ENCODE measurements around the gene B3GALT6.
A peak's percentile ranks its signal among the peaks of the same experiment; 100 is the strongest.

B3GALT6 gene

DNA sequence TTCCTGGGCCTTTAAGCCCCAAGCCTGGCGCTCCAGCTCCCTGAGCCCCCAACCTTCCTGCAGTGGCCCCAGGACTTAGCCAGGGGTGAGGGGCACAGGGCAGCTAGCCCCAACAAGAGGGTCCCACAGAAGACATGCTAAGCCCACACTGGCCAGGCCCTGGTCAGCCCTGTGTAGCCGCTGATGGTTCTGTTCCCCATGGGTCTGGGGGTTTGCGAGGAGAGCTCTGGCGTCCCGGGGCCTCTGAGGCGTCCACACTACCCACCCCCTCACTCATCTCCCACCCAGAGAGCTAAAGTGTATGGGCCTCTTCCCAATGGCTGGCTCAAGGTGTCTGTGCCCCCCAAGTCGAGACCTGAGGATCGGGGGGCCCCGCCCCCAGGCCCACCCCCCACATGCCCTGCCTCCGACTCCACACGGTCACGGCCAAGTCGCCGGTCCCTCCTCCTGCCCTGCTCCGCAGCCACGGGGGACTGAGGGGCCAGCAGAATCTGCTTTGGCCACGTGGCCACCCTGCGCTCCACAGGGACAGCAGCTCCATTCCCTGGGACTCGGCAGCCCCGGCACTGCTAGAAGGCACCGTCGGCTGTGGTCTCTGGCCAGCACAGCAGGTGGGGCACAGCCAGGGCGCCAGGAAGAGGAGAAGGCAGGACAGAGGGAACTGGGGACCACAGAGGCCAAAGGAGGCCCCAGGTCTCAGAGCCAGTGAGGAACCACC is 33.5 kb upstream of the B3GALT6 start:
- DNase-seq (ENCODE audit: low spot score): no peak
- TF ChIP-seq, protein P1, sequence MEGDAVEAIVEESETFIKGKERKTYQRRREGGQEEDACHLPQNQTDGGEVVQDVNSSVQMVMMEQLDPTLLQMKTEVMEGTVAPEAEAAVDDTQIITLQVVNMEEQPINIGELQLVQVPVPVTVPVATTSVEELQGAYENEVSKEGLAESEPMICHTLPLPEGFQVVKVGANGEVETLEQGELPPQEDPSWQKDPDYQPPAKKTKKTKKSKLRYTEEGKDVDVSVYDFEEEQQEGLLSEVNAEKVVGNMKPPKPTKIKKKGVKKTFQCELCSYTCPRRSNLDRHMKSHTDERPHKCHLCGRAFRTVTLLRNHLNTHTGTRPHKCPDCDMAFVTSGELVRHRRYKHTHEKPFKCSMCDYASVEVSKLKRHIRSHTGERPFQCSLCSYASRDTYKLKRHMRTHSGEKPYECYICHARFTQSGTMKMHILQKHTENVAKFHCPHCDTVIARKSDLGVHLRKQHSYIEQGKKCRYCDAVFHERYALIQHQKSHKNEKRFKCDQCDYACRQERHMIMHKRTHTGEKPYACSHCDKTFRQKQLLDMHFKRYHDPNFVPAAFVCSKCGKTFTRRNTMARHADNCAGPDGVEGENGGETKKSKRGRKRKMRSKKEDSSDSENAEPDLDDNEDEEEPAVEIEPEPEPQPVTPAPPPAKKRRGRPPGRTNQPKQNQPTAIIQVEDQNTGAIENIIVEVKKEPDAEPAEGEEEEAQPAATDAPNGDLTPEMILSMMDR (IDR thresholded peaks at IDR 0.05; ENCODE audit: extremely low read depth, missing control alignments): no peak

GRCh38 chr1:1199141-1199960 is 32.7 kb upstream of the B3GALT6 start:
- TF ChIP-seq, protein P1 (IDR thresholded peaks at IDR 0.05; ENCODE audit: extremely low read depth, missing control alignments): no peak
- DNase-seq (ENCODE audit: low spot score): no peak

DNA sequence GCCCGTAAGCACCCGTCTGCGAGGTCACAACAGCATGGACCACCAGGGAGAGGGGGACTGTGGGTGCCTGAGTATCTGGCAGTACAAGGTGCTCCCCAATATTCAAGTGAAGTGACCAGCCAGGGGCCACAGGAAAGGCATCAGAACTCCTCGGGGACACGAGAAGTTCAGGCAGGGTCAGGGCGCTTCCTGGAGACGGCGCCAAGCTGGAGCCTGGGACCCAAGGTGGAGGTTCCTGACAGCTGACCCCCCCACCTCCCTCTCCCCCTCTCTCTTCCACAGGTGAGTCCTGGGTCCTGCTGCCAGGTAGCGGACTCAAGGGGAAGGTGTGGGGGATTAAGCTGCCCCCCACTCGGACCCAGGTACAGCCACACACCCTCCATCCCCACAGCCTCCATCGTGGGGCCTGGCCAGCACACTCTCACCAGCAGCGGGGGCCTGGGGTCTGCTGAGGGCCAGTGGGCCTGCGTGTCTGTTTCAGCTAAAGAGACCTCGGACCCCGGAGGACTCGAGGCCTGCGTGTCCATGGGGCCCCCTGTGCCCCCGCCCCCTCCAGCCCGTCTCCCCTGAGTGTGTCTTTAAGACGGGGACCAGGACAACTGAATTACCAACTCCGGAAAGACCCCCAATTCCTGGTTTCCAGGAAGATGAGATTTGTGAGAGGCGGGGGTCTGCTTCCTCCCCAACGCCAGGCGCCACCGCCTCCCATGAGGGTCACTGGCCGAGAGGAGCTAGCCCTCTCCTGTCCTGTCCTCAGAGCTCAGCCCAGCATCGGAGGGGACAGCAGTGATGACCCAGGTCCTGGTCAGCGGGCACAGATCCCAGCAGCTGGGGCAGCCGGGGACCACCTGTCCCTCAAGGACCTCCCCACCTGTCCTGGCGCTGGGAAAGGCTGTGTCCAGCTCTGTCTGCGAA is 31.8 kb upstream of the B3GALT6 start:
- TF ChIP-seq, protein P1 (IDR thresholded peaks at IDR 0.05; ENCODE audit: extremely low read depth, missing control alignments): no peak
- no peak for DNase-seq (ENCODE audit: low spot score)

GRCh38 chr1:1200876-1201810 is 30.9 kb upstream of the B3GALT6 start:
- TF ChIP-seq, protein P1 (IDR thresholded peaks at IDR 0.05; ENCODE audit: extremely low read depth, missing control alignments): no peak
- DNase-seq (ENCODE audit: low spot score): peak; percentile 95

GRCh38 chr1:1202831-1203560 is 29.0 kb upstream of the B3GALT6 start:
- no peak for DNase-seq (ENCODE audit: low spot score)

More at GRCh38 chr1:1202831-1203560, 29.0 kb upstream of the B3GALT6 start:
- TF ChIP-seq, protein P1 (IDR thresholded peaks at IDR 0.05; ENCODE audit: extremely low read depth, missing control alignments): no peak
